Epithelial cell of proximal tubule (primary cell): ENCODE data around the gene MAPK12. TPM values are rescaled to one million over a fixed set of nuclear protein-coding genes. Genes with fewer than 3 reads are reported as not detected.

Source experiments
- DNase-seq: peaks from one replicate; pipeline ENCODE4 v3.0.0-alpha.2; 2011; ENCODE audit warnings: low read depth
- H3K4me3 ChIP-seq: 2 replicates; pipeline ENCODE4 v1.5.1; 2011; ENCODE audit warnings: low read depth, mild to moderate bottlenecking, low read length
- CTCF ChIP-seq: conservative IDR thresholded peaks from 2 replicates; pipeline ENCODE4 v1.5.1; 2012; ENCODE audit warnings: low read depth, mild to moderate bottlenecking, low read length
- total RNA-seq: library from RNA; depleted of rRNA; stranded (reverse); fragments of >200 nt; gene quantifications from 2 replicates; pipeline ENCODE4 v1.2.3, GENCODE V29; 2015

MAPK12 gene
- total RNA-seq, 1 donor from 2014 or later, result 33.9 TPM

- no peak overlapping the region for H3K4me3 ChIP-seq
- TF ChIP-seq CTCF, result no peak
- no peak for DNase-seq
These were observed 28.3 kb downstream of the MAPK12 start for GRCh38 chr22:50233223-50233622.

DNA sequence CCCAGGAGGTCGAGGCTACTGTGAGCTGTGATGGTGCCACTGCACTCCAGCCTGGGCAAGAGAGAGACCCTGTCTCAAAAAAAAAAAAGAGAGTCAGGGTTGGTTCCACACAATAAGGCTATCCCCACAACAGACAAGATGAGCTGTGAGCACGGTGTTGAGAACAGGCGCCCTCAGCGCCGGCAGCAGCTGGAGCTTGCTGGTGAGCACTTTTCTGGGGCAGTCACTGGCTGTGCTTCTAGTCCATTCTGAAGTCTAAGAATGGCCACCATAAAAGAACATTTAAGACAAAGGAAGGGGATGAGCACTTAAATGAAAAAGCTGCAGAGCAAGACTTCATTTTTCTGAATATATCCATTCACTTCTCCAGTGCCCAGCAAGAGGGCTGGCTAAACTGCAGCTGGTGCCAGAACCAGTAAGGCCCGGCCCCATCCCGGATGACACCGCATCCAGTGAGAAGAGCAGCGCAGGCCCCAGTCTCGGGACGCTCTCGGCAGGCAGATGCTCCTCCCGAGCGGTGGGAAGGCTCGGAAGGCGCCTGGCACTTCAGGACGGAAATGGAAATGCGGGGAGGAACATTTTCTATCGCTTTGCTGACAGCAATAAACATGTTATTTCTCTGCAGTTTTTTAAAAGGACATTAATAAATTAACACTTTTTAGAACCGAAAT lies 28.9 kb downstream of the MAPK12 start:
- no peak overlapping the region for H3K4me3 ChIP-seq
- DNase-seq, result no peak
- no peak for TF ChIP-seq CTCF

- no peak for DNase-seq
- no peak overlapping the region for H3K4me3 ChIP-seq
- no peak for TF ChIP-seq CTCF
These were observed 32.1 kb downstream of the MAPK12 start for GRCh38 chr22:50229370-50229769.

GRCh38 chr22:50228366-50228765 lies 33.1 kb downstream of the MAPK12 start:
- H3K4me3 ChIP-seq, result no peak overlapping the region
- DNase-seq, result no peak
- no peak for TF ChIP-seq CTCF

DNA sequence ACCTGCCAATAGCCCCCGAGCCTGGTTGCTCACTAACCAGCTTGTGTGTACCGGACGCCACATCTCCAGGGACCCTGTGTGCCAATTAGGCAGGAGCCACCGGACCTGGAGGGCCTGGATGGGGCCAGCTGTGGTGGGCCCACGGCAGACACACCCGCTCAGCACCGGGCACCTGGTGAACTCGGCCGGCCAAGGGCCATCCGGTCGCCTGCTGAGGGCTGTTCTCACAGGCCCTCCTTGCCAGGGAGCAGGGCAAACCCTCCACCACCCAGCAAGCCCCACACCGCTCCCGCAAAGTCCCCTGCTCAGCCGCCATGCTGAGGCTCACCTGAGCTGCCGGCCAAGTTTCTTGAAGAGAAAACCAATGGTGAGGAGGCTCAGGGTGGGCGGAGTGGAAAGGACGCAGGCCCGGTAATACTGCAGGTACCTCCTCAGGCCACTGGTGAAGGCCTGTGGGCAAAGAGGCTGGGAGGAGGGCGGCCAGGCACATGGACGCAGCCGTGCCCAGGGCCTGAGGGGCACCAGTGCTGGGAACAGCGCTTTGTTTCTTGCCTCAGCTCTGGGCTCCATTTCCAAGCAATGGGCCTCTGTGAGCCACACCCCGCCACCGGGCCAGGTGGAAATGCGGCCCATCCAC lies 33.8 kb downstream of the MAPK12 start:
- no peak for TF ChIP-seq CTCF
- DNase-seq, result no peak
- no peak overlapping the region for H3K4me3 ChIP-seq

DNA sequence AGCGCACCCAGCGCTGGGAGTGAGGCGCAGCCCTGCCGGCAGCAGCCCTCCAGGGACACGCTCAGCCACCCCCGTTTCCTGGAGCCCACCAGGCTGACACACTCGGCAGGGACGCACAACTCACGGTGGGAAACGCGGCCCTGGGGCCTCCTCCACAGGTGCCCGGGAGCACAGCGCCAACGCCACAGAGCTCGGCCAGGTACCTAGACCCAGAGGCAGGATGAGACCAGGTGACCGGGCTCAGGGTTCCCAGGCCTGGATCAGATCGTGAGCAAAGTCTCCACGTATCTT lies 34.7 kb downstream of the MAPK12 start:
- no peak for TF ChIP-seq CTCF
- H3K4me3 ChIP-seq, result no peak overlapping the region
- DNase-seq, result no peak
